ENCODE results near the gene MRPL19.
A peak's percentile ranks its signal among the peaks of the same experiment; 100 is the strongest.
"Not testable (repeated sequence)": the region's sequence is repeated elsewhere in the genome, so short reads cannot be mapped to it uniquely, and the experiment has no call there.

Gene MRPL19

DNA sequence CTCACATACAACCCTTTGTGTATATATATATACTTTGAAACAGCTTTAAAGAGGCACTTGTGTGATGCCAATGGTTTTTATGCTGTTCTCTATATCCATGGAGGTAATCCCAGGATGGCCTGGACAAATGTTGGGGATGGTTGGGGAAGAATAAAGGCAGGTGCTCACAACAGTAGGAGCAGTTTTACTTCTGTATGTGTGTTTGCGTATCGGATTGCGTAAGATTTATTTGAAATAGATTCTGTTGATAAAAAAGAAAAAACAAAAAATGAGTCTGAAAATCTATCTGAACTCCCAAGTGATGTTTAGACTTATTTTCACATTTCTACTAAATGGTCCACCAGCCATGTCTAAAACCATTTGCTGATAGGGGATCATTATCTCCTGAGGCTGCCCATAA is 29.3 kb downstream of the MRPL19 start:
- no peak for DNase-seq

DNA sequence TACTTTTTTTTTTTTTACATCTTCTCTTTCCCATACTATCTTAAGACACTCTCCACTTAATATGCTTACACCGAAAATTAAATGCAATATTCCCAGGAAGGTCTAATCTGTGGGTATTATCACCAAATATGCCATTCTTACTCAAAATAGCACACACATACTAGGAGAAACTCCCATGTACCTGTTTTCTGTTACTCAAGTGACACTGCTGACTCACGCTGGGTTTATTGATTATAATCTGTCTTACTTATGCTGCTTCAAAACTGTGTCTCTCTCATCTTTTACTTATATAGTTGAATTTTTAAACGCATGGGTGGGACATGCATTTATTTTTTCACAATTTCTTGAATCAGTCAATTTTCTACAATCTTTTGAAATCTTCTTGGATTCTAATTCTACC is 29.9 kb downstream of the MRPL19 start:
- DNase-seq = no peak

DNA sequence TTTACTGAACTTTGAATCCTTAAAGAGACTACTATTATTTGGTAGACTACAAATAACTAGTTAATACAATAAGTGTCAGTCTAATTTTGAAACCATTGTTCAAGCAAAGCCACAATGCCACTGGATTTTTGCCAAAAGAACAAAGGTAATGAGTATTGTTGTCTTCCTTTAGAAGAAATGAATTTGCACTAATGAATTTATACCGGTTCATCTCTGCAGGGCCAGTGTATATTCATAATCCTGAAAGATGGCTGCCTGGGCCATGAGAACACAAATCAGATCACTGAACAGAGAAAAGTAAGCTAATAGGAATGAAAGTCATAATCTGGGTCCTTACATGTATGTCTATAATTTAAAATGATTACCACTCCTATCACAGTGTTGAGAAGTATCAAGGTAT is 33.0 kb downstream of the MRPL19 start:
- DNase-seq = no peak

DNA sequence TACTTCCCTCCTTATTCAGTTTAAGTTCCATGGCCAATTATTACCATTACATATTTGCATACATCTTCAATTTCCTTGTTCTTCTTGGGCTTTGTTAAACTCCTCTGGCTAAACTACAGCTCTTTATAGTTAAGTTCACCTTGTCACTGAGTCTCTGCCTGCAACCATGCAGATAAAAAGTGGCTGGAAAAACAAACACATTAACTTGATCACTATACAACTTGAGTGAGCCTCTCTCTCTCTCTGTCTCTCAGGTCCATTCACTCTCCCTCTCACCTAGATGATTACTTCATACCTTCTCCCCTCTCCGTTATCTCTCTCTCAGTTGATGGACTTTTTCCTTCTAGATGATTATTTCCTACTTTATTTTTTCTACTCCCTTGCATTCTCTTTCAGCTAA is 33.8 kb downstream of the MRPL19 start:
- DNase-seq = no peak

DNA sequence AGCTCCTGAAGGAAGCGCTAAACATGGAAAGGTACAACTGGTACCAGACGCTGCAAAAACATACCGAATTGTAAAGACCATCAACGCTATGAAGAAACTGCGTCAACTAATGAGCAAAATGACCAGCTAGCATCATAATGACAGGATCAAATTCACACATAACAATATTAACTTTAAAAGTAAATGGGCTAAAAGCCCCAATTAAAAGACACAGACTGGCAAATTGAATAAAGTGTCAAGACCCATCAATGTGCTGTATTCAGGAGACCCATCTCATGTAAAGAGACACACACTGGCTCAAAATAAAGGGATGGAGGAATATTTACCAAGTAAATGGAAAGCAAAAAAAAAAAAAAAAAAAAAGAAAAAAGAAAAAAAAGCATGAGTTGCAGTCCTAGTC is 36.8 kb downstream of the MRPL19 start:
- DNase-seq = not testable (repeated sequence)

DNA sequence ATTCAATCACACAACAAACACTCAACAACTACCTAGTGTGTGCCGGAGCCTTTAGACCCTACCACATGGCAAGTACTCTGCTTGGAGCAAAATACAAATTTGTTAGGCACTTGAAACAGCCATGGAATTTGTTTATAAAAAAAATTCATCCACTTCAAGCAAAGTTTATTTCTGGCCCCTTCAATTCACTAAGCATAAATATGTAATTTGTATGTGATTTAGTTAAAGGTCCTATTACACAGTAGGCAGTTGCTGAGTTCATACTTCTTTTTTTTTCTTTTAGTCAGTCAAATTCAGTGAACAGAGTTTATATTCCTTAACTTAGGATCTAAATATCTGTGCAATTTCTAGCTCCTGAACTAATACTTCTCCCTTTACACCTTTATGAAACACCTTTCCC is 41.6 kb downstream of the MRPL19 start:
- no peak for DNase-seq

DNA sequence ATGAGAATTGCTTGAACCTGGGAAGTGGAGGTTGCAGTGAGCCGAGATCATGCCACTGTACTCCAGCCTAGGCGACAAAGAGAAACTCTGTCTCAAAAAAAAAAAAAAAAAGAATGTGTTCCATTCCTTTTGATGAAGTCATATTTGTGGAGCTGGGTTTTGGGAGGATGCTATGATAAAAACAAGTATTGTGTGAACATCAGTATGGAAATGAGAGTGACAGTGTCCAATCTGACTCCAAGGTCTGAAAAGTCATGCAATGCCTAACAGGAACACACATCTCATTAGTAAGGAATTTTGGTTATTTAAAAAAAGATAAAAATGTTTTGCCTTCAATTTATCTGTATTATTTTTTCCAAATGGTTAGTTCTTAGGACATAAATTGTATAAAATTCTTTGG is 52.3 kb downstream of the MRPL19 start:
- no peak for DNase-seq

DNA sequence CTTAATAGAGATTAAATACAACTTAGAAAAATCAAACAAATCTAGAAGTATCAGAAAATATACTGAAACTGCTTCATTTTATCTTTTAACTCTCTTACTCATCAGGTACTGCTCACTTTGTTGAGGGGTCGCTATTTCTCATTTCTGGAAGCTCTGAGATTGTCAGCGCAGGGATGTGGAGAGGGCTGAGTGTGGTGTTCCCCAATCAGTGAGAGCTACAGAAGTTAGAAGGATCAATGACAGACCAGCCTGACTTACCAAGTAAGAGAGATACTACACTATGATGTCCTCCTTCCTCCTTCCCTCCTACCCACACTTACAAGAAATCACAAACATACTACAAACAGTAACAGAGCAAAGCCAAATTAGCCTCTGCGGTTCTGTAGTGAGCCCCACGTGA is 56.0 kb downstream of the MRPL19 start:
- DNase-seq = no peak

DNA sequence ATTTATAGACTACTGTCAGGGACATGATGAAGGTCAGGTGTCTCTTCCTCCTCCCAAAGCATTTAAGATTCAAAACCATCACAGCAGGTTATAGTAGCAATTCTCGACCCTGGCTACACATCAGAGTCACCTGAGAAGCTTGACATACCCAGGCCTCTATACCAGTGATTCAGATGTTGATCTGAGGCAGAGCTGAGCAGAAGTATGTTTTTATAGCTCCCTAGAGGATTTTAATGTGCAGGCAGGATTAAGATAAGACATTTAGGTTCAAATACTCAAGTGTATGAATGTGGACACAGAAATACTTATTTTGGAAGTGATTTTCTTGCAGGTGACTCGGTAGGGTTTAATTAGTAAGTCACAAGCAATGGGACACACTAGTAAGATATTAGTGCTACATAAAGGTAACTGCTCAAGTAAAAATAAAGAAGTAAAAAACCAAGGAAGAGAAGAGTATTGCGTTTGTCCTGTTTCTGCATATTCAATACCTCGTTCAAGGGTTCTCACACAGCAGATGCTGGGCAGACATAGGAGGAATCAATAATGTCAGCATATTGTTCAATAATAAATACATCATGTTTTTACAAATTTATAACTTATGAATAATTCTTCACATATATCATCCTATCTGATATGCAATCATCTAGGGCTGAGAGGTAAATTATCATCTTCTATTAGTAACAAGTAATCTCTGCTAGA is 57.2 kb downstream of the MRPL19 start:
- DNase-seq = no peak

DNA sequence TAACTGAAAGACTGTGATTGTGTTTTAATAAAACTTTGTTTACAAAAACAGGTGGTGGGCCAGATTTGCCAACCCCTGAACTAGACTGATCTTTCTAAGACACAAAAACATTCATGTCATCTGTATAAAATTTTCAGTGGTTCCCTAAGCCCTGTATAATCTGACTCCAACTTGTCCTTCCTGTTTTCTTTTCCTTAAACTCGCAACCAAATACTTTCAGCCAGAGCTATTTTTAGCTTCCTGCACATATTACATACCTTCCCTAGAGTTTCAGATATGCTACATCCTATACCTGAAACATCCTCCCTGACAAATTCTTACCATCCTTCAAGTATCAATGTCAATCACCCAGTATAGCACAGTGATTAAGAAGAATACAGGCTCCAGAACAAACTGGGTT is 59.3 kb downstream of the MRPL19 start:
- no peak for DNase-seq

DNA sequence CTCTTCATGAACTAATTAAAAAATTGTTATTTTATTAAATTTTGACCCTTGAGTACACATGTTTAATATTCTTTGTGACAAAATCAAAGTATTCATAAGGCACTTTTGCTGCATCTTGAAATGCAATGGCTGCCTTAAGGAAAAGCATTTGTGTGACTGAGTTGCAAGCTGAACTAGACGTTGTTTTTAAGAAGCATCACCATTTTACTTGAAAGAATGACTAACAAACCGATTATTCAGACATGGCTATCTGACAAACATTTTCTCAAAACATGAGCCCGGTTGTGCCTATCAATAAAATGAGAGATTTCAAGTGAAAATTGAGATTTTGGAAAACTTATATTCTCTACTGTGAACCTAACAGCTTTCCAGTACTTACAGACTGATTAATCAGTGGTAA is 61.3 kb downstream of the MRPL19 start:
- no peak for DNase-seq

DNA sequence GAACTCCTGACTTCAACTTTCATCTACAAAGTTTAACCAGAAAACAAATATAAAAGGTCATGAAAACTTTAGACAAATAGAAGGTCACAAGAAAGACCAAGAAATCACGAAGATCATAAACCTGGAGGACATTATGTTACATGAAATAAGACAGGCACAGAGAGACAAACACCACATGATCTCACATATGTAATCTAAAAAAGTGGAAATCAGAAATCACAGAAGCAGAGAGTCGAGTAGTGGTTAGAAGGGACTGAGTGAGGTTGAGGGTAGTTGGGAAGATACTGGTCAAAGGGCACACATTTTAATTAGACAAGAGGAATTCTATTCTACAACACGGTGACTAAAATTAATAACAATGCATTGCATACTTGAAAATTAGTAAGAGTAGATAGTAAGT is 62.7 kb downstream of the MRPL19 start:
- no peak for DNase-seq

DNA sequence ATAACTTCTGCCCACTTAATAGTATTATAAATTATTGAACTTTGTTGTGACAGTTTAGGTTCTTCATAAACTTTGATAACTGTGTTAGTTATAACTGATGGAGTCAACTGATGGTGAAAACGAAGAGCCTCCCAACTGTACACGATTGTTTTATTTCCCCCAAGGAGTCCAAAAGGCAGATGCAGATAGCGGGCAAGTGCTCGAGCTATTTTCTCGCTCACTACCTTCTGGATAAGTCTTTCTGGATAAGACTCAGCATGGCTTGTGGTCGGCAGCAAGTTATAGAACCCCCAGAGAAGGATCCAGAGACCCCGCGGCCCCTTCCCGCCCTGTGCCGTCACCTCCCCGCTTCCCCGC is 63.6 kb downstream of the MRPL19 start:
- no peak for DNase-seq

DNA sequence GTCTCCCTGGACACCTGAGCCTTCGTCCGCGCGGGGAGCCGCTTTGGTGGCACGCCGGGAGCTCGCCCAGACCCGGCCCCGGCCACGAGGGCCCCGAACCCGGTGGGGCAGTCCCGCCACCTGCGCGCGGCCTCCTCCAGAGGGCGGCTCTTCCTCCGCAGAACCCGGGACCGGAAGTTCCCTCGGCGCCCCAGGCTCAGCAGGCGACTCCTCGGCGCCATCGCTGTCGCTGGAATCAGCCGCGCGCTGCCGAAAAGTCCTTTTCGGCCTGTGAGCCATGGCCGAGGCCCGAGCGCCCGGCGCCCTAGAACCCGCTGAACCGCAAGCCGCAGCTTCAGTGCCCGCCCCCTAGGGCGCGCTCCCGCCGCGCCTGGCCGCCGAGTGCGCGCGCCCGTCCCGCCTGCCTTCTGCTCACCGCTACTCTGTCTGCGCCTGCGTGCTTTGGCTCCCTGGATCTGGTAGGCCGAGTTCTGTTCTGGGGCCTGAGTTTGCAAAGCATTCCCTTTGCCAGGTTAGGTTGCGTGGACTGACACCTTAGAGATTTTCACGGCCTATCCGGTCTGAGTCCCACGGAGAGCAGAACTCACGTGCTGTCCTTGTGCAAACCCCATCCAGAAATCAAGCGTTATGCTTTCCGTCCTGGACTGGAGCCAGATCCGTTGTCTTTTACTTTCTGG is 64.1 kb downstream of the MRPL19 start, which contains the start of gene GCFC2:
GCFC2 (minus strand) TSS at position 339 of the 677 bp plus-strand sequence; CDS start at position 279, 60 bp downstream.
- DNase-seq = peak; percentile 84

DNA sequence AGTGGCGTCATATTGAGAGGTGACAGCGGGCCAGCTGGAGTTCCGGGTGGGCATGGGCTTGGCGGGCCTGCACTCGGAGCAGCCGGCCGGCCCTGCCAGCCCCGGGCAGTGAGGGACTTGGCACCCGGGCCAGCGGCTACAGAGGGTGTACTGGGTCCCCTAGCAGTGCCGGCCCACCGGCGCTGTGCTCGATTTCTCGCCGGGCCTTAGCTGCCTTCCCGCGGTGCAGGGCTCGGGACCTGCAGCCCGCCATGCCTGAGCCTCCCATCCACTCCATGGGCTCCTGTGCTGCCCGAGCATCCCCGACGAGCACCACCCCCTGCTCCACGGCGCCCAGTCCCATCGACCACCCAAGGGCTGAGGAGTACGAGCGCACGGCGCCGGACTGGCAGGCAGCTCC is 65.0 kb downstream of the MRPL19 start:
- not testable (repeated sequence) for DNase-seq

DNA sequence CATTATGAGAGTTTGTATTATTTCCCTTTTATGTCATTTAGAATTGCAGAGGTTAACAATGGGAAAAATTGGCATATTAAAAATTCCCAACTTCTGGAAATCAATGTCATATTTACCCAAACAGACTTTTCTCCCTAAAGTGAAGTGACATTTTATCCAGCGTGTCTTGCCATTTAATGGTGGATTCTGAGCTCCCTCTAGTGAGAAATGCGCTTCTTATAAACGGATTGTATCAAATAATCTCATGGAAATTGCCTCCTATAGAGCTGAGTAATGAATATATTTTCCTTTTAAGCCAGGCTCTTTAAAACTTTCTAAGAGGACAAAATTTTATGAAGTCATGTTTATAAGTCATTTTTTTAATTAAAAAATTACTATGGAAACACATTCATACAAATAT is 69.8 kb downstream of the MRPL19 start:
- no peak for DNase-seq

DNA sequence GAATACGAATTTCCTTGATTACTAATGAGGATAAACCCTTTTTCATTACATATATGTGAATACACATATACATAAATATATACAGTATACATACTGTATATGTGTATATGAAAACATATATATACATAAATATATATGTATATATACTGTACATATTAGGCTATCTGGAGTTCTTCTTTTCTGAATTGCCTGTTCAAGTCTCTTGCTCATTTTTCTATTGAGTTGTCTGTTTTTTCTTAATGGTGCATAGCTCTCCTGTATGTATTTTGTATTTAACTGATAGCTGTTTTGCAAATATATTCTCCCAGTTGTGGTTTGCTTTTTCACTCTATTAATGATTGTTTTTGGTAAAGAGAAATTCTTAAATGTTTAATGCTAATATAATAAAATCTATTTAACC is 73.0 kb downstream of the MRPL19 start:
- no peak for DNase-seq

DNA sequence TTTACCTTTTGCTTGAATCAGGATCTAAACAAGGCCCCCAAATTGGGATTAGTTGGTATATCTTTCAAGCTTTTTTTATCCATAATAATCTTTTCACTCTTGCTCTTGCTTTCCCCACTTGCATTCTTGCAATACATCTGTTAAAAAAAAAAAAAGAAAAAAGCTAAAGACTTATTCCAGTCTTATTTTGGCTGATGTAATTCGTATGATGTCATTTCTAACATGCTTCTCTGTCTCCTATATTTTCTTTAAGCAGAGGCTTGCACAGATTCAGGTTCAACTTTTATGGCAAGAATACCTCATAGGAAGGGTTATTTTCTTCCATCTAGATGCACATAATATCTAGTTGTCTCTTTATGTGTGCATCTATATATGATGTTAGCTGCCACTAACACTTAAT is 73.9 kb downstream of the MRPL19 start:
- no peak for DNase-seq

DNA sequence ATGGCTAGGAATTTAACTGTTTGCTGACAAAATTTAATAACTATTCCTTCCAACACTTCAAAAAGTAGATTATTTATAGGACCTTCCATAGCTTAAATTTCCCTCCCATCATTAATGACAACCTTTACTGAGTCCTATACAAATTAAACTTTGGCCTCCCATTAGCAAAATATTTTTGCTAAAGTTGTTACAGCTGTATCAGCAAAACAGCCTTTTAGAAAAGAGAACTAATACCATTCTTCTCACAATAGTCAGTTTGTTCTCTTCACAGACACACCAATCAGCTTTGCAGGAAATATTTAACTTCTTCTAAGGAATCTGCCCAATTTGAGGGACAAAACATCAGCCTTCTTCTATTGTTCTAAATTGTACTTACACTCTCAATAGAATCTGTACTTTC is 76.1 kb downstream of the MRPL19 start:
- no peak for DNase-seq

DNA sequence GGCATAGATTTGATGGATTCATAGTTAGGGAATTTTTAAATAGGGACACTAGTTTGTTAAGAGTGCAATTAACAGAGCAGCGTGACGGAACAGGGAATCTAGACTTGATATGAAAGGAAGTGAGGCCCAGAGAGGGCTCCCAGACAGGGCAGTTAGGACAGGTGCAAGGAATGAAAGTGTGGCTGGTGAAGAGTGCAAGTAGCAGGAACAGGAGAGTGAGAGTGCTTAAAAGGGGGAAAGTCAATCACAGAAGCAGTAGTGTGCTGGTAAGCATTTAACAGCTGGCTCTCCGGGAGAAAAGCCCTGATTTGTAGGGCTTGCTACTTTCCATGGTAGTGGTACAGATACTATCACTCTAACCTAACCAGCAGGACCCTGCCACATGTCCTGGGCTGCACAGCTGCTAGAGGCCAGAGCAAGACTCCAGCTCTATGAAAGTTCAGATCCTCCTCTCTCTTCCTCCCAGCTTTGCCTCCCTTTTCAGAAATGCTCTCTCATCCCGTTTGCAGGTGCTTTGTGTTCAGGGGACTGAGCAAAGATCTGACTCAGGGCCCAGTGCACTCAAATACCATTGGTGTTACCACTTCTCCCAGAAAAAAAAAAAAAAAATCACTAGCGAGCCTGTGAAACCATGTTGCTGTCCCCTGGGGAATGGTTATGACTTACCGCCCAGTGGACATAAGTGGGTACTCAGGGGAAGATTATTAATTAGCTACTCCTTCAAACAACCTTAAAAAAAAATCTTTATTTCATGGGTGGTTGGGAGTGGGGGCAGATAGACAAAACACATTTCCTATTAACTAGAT is 82.2 kb downstream of the MRPL19 start:
- no peak for DNase-seq

DNA sequence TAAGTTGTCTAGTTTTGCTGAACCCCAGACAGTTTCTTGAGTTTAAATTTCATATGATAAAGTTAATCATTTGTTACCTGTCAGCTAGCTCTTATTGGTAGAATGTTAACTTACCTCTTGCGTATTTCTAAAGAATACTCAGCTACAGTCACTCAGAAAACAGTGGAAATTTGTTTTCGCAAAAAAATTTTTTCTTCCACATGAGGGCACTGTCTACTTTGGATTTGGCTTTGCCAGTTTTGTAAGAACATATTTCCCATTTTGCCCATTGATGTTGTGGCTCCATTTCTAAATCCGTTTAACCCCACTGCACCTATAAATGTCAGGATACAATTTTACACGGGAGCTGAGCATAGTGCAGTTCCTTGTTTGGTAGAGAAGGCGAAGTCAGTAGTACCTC is 83.3 kb downstream of the MRPL19 start:
- no peak for DNase-seq

DNA sequence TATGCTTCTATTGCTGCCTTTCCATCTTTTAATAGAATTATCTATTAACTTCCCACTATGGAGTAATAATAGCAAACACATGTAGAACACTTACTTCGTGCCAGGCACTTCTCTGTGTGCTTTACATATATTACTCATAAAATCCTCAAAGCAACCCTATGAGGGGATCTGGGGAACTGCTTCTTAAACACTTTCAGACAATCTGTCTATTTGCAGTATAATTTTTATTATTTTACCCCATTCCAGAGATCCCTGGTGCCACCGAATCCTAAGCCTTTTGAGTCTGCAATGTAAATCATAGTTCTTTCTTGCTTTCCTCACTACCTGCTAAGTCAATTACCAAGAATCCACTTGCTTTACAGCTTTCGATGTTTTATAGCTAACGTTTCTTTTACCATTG is 89.7 kb downstream of the MRPL19 start:
- no peak for DNase-seq

DNA sequence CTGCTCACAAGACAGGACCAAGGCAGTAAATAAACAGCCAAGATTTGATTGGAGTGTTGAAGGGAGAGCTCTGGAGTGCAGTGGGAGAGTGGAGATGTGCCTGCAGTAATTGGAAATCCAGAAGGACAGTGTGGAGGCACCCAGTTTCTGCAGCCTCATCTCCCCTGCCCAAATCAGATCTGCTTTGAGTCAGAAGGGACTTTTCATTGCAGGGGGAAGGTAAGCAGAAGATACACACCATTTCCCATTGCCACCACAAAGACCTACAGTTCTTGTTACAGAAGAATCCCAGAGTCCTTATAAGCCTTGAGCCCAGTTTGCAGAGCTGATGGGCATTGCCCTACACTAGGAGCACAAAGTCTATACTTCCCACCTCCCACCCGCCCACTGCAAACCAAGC is 91.4 kb downstream of the MRPL19 start:
- no peak for DNase-seq

All from NCI-H2171 (cell line).